Tibial nerve (tissue), 4 donors: ENCODE data around the gene BARHL1. TPM values are rescaled to one million over a fixed set of nuclear protein-coding genes. Genes with fewer than 3 reads are reported as not detected.

Experiments
- DNase-seq, 2 donors: peaks; one replicate each; pipeline ENCODE4 v3.0.0-alpha.2; 2019; ENCODE audit warnings: low spot score in 2 of 2
- H3K27ac ChIP-seq, 4 donors: fragments of 200-600 bp; sonication (generic) in 3 of 4; one replicate each; pipeline ENCODE4 v1.5.1; 2017 to 2019; ENCODE audit warnings: mild to moderate bottlenecking in 1 of 4
- H3K27me3 ChIP-seq, 2 donors: fragments of 200-600 bp; sonication (generic) in 1 of 2; one replicate each; pipeline versions ENCODE4 v1.5.1 to v1.6.0; 2017 to 2019
- H3K36me3 ChIP-seq, 3 donors: fragments of 200-600 bp; sonication (generic); one replicate each; pipeline ENCODE4 v1.5.1; 2018 to 2019
- H3K4me1 ChIP-seq, 4 donors: fragments of 200-600 bp; sonication (generic) in 3 of 4; one replicate each; pipeline ENCODE4 v1.5.1; 2017 to 2019
- H3K4me3 ChIP-seq, 4 donors: fragments of 200-600 bp; sonication (generic) in 3 of 4; one replicate each; pipeline ENCODE4 v1.5.1; 2017 to 2019; ENCODE audit warnings: mild to moderate bottlenecking in 1 of 4, moderate library complexity in 1 of 4
- H3K9me3 ChIP-seq, 4 donors: fragments of 200-600 bp; sonication (generic) in 3 of 4; one replicate each; pipeline ENCODE4 v1.5.1; 2017 to 2019
- EP300 ChIP-seq, 2 donors: sonication (generic); formaldehyde crosslinking; IDR thresholded peaks; one replicate each; pipeline ENCODE4 v1.6.1; 2017; ENCODE audit warnings: antibody characterized with exemption in 2 of 2, mild to moderate bottlenecking in 1 of 2
- POLR2A ChIP-seq, 2 donors: fragments of 450-650 bp; IDR thresholded peaks; one replicate each; pipeline ENCODE4 v1.6.1; 2017; ENCODE audit warnings: antibody characterized with exemption in 2 of 2, mild to moderate bottlenecking in 2 of 2, moderate library complexity in 2 of 2
- WGBS, 2 donors: methylation state at CpG; one replicate each; pipeline ENCODE4 v1.1.5; 2018; 5-methylcytosine and 5-hydroxymethylcytosine counted together
- total RNA-seq, 4 donors: library from RNA; depleted of rRNA; stranded (reverse); fragments of >200 nt; gene quantifications; one replicate each; pipeline ENCODE4 v1.1.0, GENCODE V29; 2016
- TF ChIP-seq, protein P1 (sequence below), 5 experiments: fragments of 200-600 bp in 3 of 5; fragments of 450-650 bp in 2 of 5; sonication (generic) in 3 of 5; IDR thresholded peaks; one replicate each; pipeline ENCODE4 v1.5.1; 2016 to 2019; ENCODE audit warnings: antibody characterized with exemption in 5 of 5, mild to moderate bottlenecking in 3 of 5, moderate library complexity in 2 of 5

BARHL1 gene
- total RNA-seq, 4 donors from 2014 or later = not detected

DNA sequence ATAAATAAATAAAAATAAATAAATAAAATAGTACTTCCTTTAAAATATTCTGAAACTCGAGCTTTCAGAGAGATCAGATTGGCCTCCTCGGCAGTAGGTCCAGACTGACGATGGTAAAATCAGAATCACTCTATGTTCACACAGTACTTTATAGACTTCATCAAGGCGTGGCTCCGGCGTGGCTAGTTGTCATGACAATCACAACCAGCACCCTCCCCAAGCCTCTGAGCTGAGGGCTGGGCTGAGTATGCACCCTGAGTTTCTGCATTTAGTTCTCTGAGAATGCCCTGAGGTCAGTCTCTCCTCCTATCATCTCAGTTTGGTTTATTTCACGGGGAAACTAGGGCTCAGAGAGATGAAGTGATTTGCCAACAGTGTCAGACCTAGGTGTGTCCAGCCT lies 43.3 kb upstream of the BARHL1 start:
- TF ChIP-seq EP300 (IDR thresholded peaks at IDR 0.05) (no peak), POLR2A (IDR thresholded peaks at IDR 0.05) (no peak)
- TF ChIP-seq, protein P1, sequence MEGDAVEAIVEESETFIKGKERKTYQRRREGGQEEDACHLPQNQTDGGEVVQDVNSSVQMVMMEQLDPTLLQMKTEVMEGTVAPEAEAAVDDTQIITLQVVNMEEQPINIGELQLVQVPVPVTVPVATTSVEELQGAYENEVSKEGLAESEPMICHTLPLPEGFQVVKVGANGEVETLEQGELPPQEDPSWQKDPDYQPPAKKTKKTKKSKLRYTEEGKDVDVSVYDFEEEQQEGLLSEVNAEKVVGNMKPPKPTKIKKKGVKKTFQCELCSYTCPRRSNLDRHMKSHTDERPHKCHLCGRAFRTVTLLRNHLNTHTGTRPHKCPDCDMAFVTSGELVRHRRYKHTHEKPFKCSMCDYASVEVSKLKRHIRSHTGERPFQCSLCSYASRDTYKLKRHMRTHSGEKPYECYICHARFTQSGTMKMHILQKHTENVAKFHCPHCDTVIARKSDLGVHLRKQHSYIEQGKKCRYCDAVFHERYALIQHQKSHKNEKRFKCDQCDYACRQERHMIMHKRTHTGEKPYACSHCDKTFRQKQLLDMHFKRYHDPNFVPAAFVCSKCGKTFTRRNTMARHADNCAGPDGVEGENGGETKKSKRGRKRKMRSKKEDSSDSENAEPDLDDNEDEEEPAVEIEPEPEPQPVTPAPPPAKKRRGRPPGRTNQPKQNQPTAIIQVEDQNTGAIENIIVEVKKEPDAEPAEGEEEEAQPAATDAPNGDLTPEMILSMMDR (IDR thresholded peaks at IDR 0.05) = no peak
- Histone ChIP-seq H3K36me3 (peaks cover 0 to 4% (median 0%) of the 10 kb centered on the region in 3 donors), H3K27ac (no peak overlapping the region), H3K27me3 (no peaks in the 10 kb centered on the region), H3K9me3 (peaks cover 0 to 29% (median 0%) of the 10 kb centered on the region in 4 donors), H3K4me1 (no peaks in the 10 kb centered on the region), H3K4me3 (no peak overlapping the region)
- DNase-seq = no peak
- WGBS, 2 donors = 76 to 80% methylated on average over 7 of the region's 7 CpGs

- no peak overlapping the region for H3K4me3 ChIP-seq
- H3K4me1 ChIP-seq = peaks cover 0 to 3% (median 0%) of the 10 kb centered on the region in 4 donors
- no peaks in the 10 kb centered on the region for H3K27me3 ChIP-seq
- TF ChIP-seq EP300 (IDR thresholded peaks at IDR 0.05) = no peak
- TF ChIP-seq, protein P1 (IDR thresholded peaks at IDR 0.05) = no peak
- TF ChIP-seq POLR2A (IDR thresholded peaks at IDR 0.05) = no peak
- 83 to 94% methylated on average over 8 of the region's 8 CpGs for WGBS, 2 donors
- H3K36me3 ChIP-seq = peaks cover 0 to 4% (median 0%) of the 10 kb centered on the region in 3 donors
- H3K27ac ChIP-seq = no peak overlapping the region
- H3K9me3 ChIP-seq = peaks cover 0 to 13% (median 0%) of the 10 kb centered on the region in 4 donors
- DNase-seq = no peak
Observed at GRCh38 chr9:132541051-132541450, 41.4 kb upstream of the BARHL1 start.

DNA sequence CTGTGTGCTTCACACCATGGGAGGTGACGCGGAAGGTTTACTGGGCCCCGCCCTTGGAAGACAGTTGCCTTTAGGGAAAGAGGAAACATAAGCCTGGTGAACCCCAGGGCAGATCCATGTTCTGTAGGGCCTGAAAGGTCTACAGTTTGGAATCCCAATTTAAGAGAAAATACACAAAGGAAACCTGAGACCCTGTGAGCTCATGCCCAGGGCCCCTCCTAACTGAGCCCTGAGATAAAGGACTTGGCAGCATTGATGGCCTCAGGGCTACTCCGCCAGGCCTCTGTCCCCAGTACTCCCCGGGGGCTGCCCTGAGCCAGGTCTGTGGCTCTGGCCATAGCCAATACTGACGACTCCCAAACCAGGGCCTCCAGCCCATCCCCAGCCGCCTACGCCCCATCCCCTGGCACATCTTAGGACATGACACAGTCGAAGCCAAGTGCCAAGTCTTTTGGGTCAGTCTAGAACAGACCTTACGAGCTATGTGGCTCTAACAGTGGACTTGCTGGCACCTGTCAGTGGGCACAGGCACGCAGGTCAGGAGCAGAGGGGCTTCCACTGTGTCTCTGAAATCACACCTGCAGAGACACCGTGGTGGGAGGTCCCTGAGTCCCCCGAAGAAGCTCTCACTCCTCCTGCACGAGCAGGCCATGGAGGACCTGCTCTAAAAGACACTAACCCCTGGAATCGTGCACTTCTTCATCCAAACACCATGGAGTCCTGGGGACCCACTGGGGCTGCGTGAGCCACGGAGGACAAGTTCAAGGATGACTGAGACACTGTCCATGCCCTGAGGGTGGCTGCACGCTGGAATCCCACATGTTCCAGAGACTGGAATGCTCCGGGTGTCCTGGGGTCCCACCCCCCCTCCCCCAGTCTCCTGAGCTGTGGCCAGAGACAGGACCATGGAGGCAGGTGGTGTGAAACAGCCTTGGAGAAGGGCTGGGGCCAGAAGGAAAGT lies 40.3 kb upstream of the BARHL1 start:
- Histone ChIP-seq H3K4me3 (no peak overlapping the region), H3K4me1 (peaks cover 0 to 10% (median 0%) of the 10 kb centered on the region in 4 donors), H3K27ac (no peak overlapping the region), H3K27me3 (peaks cover 0 to 7% of the 10 kb centered on the region in 2 donors), H3K9me3 (peaks cover 0 to 4% (median 0%) of the 10 kb centered on the region in 4 donors), H3K36me3 (peaks cover 0 to 4% (median 0%) of the 10 kb centered on the region in 3 donors)
- no peak for TF ChIP-seq EP300 (IDR thresholded peaks at IDR 0.05)
- TF ChIP-seq POLR2A (IDR thresholded peaks at IDR 0.05) = no peak
- TF ChIP-seq, protein P1 (IDR thresholded peaks at IDR 0.05) = no peak
- DNase-seq = no peak
- 85 to 88% methylated on average over 11 to 16 of the region's 19 CpGs for WGBS, 2 donors

DNA sequence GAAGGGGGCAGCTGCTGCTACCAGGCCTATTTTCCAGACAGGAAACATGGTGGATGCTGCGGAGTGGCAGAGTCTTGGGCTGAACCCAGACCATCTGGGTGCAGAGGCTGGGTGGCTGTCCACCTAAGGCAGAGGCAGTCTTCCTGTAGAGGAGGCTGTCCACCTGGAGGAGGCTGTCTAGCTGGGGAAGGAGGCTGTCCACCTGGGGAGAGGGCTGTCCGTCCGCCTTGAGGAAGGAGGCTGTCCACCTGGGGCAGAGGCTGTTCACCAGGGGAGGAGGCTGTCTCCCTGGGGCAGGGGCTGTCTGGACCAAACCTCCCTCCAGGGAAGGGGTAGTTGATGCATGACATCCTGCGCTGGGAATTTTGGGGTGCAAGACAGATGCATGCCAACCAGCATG lies 39.2 kb upstream of the BARHL1 start:
- Histone ChIP-seq H3K27ac (no peak overlapping the region), H3K4me3 (no peak overlapping the region), H3K4me1 (peaks cover 0 to 10% (median 0%) of the 10 kb centered on the region in 4 donors), H3K9me3 (no peaks in the 10 kb centered on the region), H3K27me3 (peaks cover 0 to 7% of the 10 kb centered on the region in 2 donors), H3K36me3 (no peaks in the 10 kb centered on the region)
- no peak for DNase-seq
- TF ChIP-seq, protein P1 (IDR thresholded peaks at IDR 0.05) = no peak
- no peak for TF ChIP-seq POLR2A (IDR thresholded peaks at IDR 0.05)
- no peak for TF ChIP-seq EP300 (IDR thresholded peaks at IDR 0.05)
- WGBS, 2 donors = 95 to 100% methylated on average over 1 to 3 of the region's 4 CpGs

DNA sequence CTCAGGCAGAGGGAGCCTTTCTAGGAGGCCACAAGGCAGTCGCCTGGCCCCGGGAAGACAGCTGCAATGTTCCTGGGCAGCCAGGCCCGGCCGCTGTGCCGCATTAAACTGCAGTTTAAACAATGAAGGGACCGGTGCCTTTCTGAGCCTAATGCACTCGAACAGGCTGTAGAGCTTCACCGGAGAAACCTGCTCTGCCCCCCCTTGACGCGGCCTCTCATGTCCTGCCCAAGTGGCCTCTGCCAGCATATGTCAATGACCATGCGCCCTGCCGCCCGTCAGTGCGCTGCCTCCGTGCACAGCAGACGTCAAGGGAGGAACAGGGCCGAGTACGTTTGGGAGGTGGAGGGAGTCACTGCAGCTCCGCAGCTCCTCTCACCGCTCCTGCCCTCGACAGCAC lies 38.4 kb upstream of the BARHL1 start:
- no peak overlapping the region for H3K27ac ChIP-seq
- H3K27me3 ChIP-seq = peaks cover 0 to 7% of the 10 kb centered on the region in 2 donors
- no peak for DNase-seq
- 47 to 62% methylated on average over 20 to 21 of the region's 21 CpGs for WGBS, 2 donors
- H3K36me3 ChIP-seq = no peaks in the 10 kb centered on the region
- peaks cover 0 to 10% (median 0%) of the 10 kb centered on the region in 4 donors for H3K4me1 ChIP-seq
- TF ChIP-seq, protein P1 (IDR thresholded peaks at IDR 0.05) = no peak
- TF ChIP-seq POLR2A (IDR thresholded peaks at IDR 0.05) (no peak), EP300 (IDR thresholded peaks at IDR 0.05) (no peak)
- H3K4me3 ChIP-seq = no peak overlapping the region
- H3K9me3 ChIP-seq = no peaks in the 10 kb centered on the region
